K562 (cell line): ENCODE results near the gene ABLIM2. TPM values are rescaled to one million over a fixed set of nuclear protein-coding genes. Genes with fewer than 3 reads are reported as not detected.
A peak's percentile ranks its signal among the peaks of the same experiment; 100 is the strongest.

Experiments used
- ATAC-seq: fragments of 200-7000 bp; cut with Tn5 transposase; 3 replicates; pipeline ENCODE4 v1.9.1; 2020; ENCODE audit warnings: moderate library complexity
- BruUV-seq: library from RNA; stranded (reverse); fragments of 400-500 nt; replicated peaks from 2 replicates; lab custom pipeline; 2021; lab: Mats Ljungman, UMichigan
- CTCF ChIA-PET: fragments of 300-600 bp; formaldehyde crosslinking; extraction: SDS; loops from one replicate; lab custom pipeline; 2021; ENCODE audit warnings: low intra/inter-chr PET ratio; lab: Yijun Ruan, JAX
- POLR2A ChIA-PET: fragments of 300-600, 350-650 bp; sonication (Branson Sonifier 250); formaldehyde crosslinking; extraction: SDS; loops from one replicate; lab custom pipeline; 2021; ENCODE audit warnings: antibody characterized with exemption, inconsistent platforms; lab: Yijun Ruan, JAX
- DNase-seq, 4 experiments: peaks; one replicate each; pipeline versions ENCODE4 v3.0.0 to v3.0.0-alpha.2; 2011 to 2018; ENCODE audit warnings: low spot score in 3 of 4, mixed read lengths in 3 of 4; ENCODE audit errors: extremely low read depth in 1 of 4
- FAIRE-seq: peaks from 2 replicates; lab custom pipeline; 2011; peaks lifted over from hg19 to GRCh38; lab: Jason Lieb, UNC
- H2AFZ ChIP-seq: 2 replicates; pipeline ENCODE4 v1.6.0; 2011; ENCODE audit warnings: low read depth, low read length, control low read depth, inconsistent platforms
- H3K27ac ChIP-seq: fragments of 200-600 bp; 3 replicates; pipeline ENCODE4 v1.8.0; 2011; ENCODE audit warnings: low read depth, mild to moderate bottlenecking, control low read depth, inconsistent platforms, low read length, moderate library complexity, mixed read lengths; ENCODE audit errors: extremely low read depth
- H3K27me3 ChIP-seq, 2 experiments: fragments of 300-600 bp in 1 of 2; 2 replicates in 1 of 2; 3 replicates in 1 of 2; pipeline versions ENCODE4 v1.6.0 to v1.8.0; 2011; ENCODE audit warnings: inconsistent platforms in 2 of 2, low read length in 2 of 2, mild to moderate bottlenecking in 1 of 2, mixed read lengths in 1 of 2, moderate library complexity in 1 of 2; ENCODE audit not compliant: control insufficient read depth in 2 of 2, insufficient read depth in 2 of 2
- H3K36me3 ChIP-seq: fragments of 300-600 bp; 3 replicates; pipeline ENCODE4 v1.8.0; 2011; ENCODE audit warnings: mild to moderate bottlenecking, low read length, inconsistent platforms; ENCODE audit not compliant: control insufficient read depth, insufficient read depth
- H3K4me1 ChIP-seq, 2 experiments: fragments of 200-600 bp in 1 of 2; replicated peaks in 1 of 2; 2 replicates in 1 of 2; 3 replicates in 1 of 2; pipeline versions ENCODE4 v1.5.1 to v1.8.0; 2011; ENCODE audit warnings: inconsistent platforms in 2 of 2, low read length in 2 of 2, mild to moderate bottlenecking in 1 of 2, mixed read lengths in 1 of 2, moderate library complexity in 1 of 2; ENCODE audit not compliant: control insufficient read depth in 2 of 2, insufficient read depth in 2 of 2
- H3K4me2 ChIP-seq: 2 replicates; pipeline ENCODE4 v1.6.1; 2011; ENCODE audit warnings: low read length, control low read depth, inconsistent platforms, mixed read lengths; ENCODE audit not compliant: insufficient read depth
- H3K4me3 ChIP-seq: fragments of 200-600 bp; sonication (generic), shearing (Covaris generic); 2 replicates; pipeline ENCODE4 v1.5.1; 2016; ENCODE audit warnings: control low read depth, inconsistent platforms
- H3K79me2 ChIP-seq: fragments of 200-600 bp; 3 replicates; pipeline ENCODE4 v1.8.0; 2011; ENCODE audit warnings: low read length, inconsistent platforms; ENCODE audit not compliant: control insufficient read depth, insufficient read depth
- H3K9ac ChIP-seq, 2 experiments: 2 replicates each; pipeline versions ENCODE4 v1.6.0 to v1.6.1; 2011; ENCODE audit warnings: low read depth in 2 of 2, low read length in 2 of 2, control low read depth in 1 of 2, inconsistent platforms in 1 of 2, mild to moderate bottlenecking in 1 of 2, mixed read lengths in 1 of 2; ENCODE audit not compliant: insufficient read depth in 1 of 2
- H3K9me1 ChIP-seq: one replicate; pipeline ENCODE4 v1.6.0; 2011; ENCODE audit warnings: inconsistent platforms, mild to moderate bottlenecking, low read length, moderate library complexity; ENCODE audit not compliant: control insufficient read depth, insufficient read depth
- H3K9me3 ChIP-seq: replicated peaks from 2 replicates; pipeline ENCODE4 v1.5.1; 2011; ENCODE audit warnings: low read depth, low read length, inconsistent platforms; ENCODE audit not compliant: control insufficient read depth, insufficient read depth
- H4K20me1 ChIP-seq: replicated peaks from 2 replicates; pipeline ENCODE4 v1.6.1; 2011; ENCODE audit warnings: low read length, inconsistent platforms, mixed read lengths; ENCODE audit not compliant: control insufficient read depth, insufficient read depth
- FOSL1 ChIP-seq: fragments of 200-800 bp; sonication (Bioruptor generic); conservative IDR thresholded peaks from 2 replicates; pipeline ENCODE4 v1.6.1; 2016; ENCODE audit warnings: missing genetic modification characterization, missing compliant biosample characterization
- NR1H2 ChIP-seq: sonication (generic); formaldehyde crosslinking; IDR thresholded peaks from 2 replicates; pipeline ENCODE4 v1.4.0; 2020; ENCODE audit warnings: mild to moderate bottlenecking, missing genetic modification reagents
- PHF21A ChIP-seq: fragments of 450-650 bp; IDR thresholded peaks from 2 replicates; pipeline ENCODE4 v1.6.1; 2017; ENCODE audit warnings: low read depth, borderline replicate concordance
- RBM25 ChIP-seq: fragments of 200-400 bp; formaldehyde crosslinking; IDR thresholded peaks from 2 replicates; pipeline ENCODE4 v1.6.1; 2018; ENCODE audit warnings: low read length, low read depth, moderate library complexity; ENCODE audit not compliant: severe bottlenecking
- SRF ChIP-seq, 2 experiments: fragments of 250-450, 450-650 bp in 1 of 2; sonication (Bioruptor Pico) in 1 of 2; sonication (generic) in 1 of 2; formaldehyde crosslinking; IDR thresholded peaks; 2 replicates each; pipeline versions ENCODE4 v1.5.0 to v1.5.1; 2020 to 2022; ENCODE audit warnings: mild to moderate bottlenecking in 1 of 2, missing genetic modification reagents in 1 of 2
- TCF7 ChIP-seq: sonication (generic); IDR thresholded peaks from 2 replicates; pipeline ENCODE4 v1.6.1; 2016; ENCODE audit warnings: antibody characterized with exemption, borderline replicate concordance
- WGBS: fragments of 100-300 bp; shearing (Covaris generic); methylation state at CpG from one replicate; pipeline ENCODE4 v1.1.6; 2016; ENCODE audit warnings: low coverage, mixed read lengths; ENCODE audit not compliant: insufficient coverage; ENCODE audit errors: missing lambda C conversion rate; 5-methylcytosine and 5-hydroxymethylcytosine counted together
- in situ Hi-C: fragments of 300-500 bp; cut with MboI; formaldehyde crosslinking; loops from 4 replicates; pipeline ENCODE4 v1.15.0; 2018; ENCODE audit warnings: inconsistent platforms, mixed read lengths
- intact Hi-C: fragments of 100-400 bp; cut with micrococcal nuclease; formaldehyde crosslinking; loops from 2 replicates; pipeline ENCODE4 v1.14.2; 2022
- polyA plus RNA-seq, 8 experiments: library from polyadenylated mRNA; depleted of rRNA in 4 of 8; stranded (reverse) in 5 of 8; unstranded in 3 of 8; fragments of >200 nt; fragmentation: Nextera tagmentation in 2 of 8; fragmentation: Illumina TruSeq in 1 of 8; extraction: Ambion mirVana in 2 of 8; extraction: Trizol in 1 of 8; gene quantifications; 2 replicates each; pipeline versions ENCODE4 v1.2.1 to v1.2.3, GENCODE V29; 2011 to 2014; ENCODE audit warnings: inconsistent platforms in 1 of 8, missing spikeins in 1 of 8
- total RNA-seq, 7 experiments: library from RNA; depleted of rRNA in 6 of 7; stranded (reverse); fragments of >200 nt in 6 of 7; fragmentation: Illumina TruSeq in 2 of 7; extraction: Trizol in 2 of 7; gene quantifications; 2 replicates each; pipeline versions ENCODE4 v1.2.1 to v1.2.3, GENCODE V29; 2011 to 2021; ENCODE audit warnings: low replicate concordance in 1 of 7
- TF ChIP-seq, protein P1 (sequence below): fragments of 250-450 bp; sonication (Bioruptor Pico); IDR thresholded peaks from 2 replicates; pipeline ENCODE4 v1.5.1; 2021; ENCODE audit warnings: mild to moderate bottlenecking
- TF ChIP-seq, protein P2 (sequence below): sonication (generic); formaldehyde crosslinking; IDR thresholded peaks from 2 replicates; pipeline ENCODE4 v1.8.0; 2022; ENCODE audit warnings: mild to moderate bottlenecking, low read depth, missing genetic modification reagents

The ABLIM2 gene
- total and polyA plus RNA-seq, 9 of the 15 experiments (the other 6 are each of a cell fraction or from before 2014, with no cell fraction given), result not detected

DNA sequence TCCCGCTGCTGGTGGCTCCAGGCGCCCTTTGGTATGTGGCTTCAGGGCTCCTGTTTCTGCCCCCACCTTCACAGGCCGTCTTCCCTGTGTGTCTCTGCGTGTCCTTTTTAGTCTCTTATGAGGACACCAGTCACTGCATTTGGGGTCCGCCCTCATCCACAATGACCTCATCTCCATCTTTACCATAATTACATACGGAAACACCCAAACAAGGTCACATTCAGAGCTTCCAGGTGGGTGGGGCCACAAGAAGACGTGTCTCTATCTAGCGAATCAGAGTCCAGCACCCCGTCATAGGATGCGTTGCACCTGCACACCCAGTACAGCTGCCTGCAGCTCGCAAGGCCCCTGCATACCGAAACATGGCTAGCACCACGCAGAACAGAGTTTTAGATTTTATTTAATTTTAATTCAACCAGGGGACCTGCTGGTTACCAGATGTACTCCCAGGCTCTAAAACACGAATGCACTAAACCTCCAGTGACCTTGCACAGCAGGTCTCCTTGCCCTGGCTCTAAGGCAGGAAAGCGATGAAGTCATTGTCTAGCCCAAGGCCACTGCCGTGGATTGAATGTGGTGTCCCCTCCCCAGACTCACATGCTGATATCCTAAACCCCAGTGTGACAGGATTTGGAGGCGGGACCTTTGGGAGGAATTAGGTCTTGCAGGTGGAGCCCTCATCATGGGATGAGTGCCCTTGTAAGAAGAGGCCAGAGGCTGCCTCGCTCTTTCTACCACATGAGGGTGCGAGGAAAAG, 30.3 kb downstream of the ABLIM2 start:
- H3K36me3 ChIP-seq, result no peaks in the 10 kb centered on the region
- TF ChIP-seq RBM25, result no peak
- peak in 1 of 2 experiments; percentile 75; a peak in 1 of 4 replicates for TF ChIP-seq SRF (CRISPR knock-in tag; IDR thresholded peaks at IDR 0.05)
- no peak for TF ChIP-seq TCF7
- TF ChIP-seq NR1H2 (CRISPR knock-in tag), result no peak
- TF ChIP-seq, protein P1, sequence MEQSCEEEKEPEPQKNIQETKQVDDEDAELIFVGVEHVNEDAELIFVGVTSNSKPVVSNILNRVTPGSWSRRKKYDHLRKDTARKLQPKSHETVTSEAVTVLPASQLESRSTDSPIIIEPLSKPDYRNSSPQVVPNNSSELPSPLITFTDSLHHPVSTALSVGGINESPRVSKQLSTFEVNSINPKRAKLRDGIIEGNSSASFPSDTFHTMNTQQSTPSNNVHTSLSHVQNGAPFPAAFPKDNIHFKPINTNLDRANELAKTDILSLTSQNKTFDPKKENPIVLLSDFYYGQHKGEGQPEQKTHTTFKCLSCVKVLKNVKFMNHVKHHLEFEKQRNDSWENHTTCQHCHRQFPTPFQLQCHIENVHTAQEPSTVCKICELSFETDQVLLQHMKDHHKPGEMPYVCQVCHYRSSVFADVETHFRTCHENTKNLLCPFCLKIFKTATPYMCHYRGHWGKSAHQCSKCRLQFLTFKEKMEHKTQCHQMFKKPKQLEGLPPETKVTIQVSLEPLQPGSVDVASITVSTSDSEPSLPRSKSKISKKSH, result no peak
- TF ChIP-seq, protein P2, sequence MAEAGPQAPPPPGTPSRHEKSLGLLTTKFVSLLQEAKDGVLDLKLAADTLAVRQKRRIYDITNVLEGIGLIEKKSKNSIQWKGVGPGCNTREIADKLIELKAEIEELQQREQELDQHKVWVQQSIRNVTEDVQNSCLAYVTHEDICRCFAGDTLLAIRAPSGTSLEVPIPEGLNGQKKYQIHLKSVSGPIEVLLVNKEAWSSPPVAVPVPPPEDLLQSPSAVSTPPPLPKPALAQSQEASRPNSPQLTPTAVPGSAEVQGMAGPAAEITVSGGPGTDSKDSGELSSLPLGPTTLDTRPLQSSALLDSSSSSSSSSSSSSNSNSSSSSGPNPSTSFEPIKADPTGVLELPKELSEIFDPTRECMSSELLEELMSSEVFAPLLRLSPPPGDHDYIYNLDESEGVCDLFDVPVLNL, result no peak
- TF ChIP-seq PHF21A, result no peak
- TF ChIP-seq FOSL1 (tag), result no peak
- TF ChIP-seq, all 486 proteins: peak for 1
- ATAC-seq, result peak; percentile 60
- H3K79me2 ChIP-seq, result no peaks in the 10 kb centered on the region
- intact Hi-C loops, result no loop called here
- no peaks in the 10 kb centered on the region; a peak in 1 of 5 replicates for H3K4me1 ChIP-seq
- 1% methylated on average over 18 of the region's 19 CpGs for WGBS
- H3K27ac ChIP-seq, result no peak overlapping the region
- peaks cover 23 to 93% of the 10 kb centered on the region in 2 experiments; a peak in 3 of 5 replicates for H3K27me3 ChIP-seq
- FAIRE-seq, result no peak
- H2AFZ ChIP-seq, result no peak overlapping the region
- ChIA-PET CTCF (no interaction called here), POLR2A (interaction anchor here (0.5 to 1.5 kb wide), 2 partner anchors 13 to 299 kb away, joined by 3 read pairs; no protein-coding TSS in a partner anchor)
- peaks cover 10% of the 10 kb centered on the region; the same call in 1 of the 2 replicates for H4K20me1 ChIP-seq
- H3K9me1 ChIP-seq, result no peaks in the 10 kb centered on the region
- no TSS peak for BruUV-seq
- peak overlapping the region in 1 of 2 experiments; percentile 4; a peak in 1 of 4 replicates for H3K9ac ChIP-seq
- in situ Hi-C loops, result no loop called here
- no peak overlapping the region for H3K4me2 ChIP-seq
- no peaks in the 10 kb centered on the region for H3K9me3 ChIP-seq
- no peak overlapping the region for H3K4me3 ChIP-seq
- DNase-seq, result peak in 1 of 4 experiments; percentile 13
